K562 (cell line): ENCODE measurements around the gene ERC2. TPM values are rescaled to one million over a fixed set of nuclear protein-coding genes. Genes with fewer than 3 reads are reported as not detected.

Experiments used
- ATAC-seq: fragments of 200-7000 bp; cut with Tn5 transposase; 3 replicates; pipeline ENCODE4 v1.9.1; 2020; ENCODE audit warnings: moderate library complexity
- BruUV-seq: library from RNA; stranded (reverse); fragments of 400-500 nt; replicated peaks from 2 replicates; lab custom pipeline; 2021; lab: Mats Ljungman, UMichigan
- CTCF ChIA-PET: fragments of 300-600 bp; formaldehyde crosslinking; extraction: SDS; loops from one replicate; lab custom pipeline; 2021; ENCODE audit warnings: low intra/inter-chr PET ratio; lab: Yijun Ruan, JAX
- POLR2A ChIA-PET: fragments of 300-600, 350-650 bp; sonication (Branson Sonifier 250); formaldehyde crosslinking; extraction: SDS; loops from one replicate; lab custom pipeline; 2021; ENCODE audit warnings: antibody characterized with exemption, inconsistent platforms; lab: Yijun Ruan, JAX
- DNase-seq, 4 experiments: peaks; one replicate each; pipeline versions ENCODE4 v3.0.0 to v3.0.0-alpha.2; 2011 to 2018; ENCODE audit warnings: low spot score in 3 of 4, mixed read lengths in 3 of 4; ENCODE audit errors: extremely low read depth in 1 of 4
- FAIRE-seq: peaks from 2 replicates; lab custom pipeline; 2011; peaks lifted over from hg19 to GRCh38; lab: Jason Lieb, UNC
- H2AFZ ChIP-seq: 2 replicates; pipeline ENCODE4 v1.6.0; 2011; ENCODE audit warnings: low read depth, low read length, control low read depth, inconsistent platforms
- H3K27ac ChIP-seq: fragments of 200-600 bp; 3 replicates; pipeline ENCODE4 v1.8.0; 2011; ENCODE audit warnings: low read depth, mild to moderate bottlenecking, control low read depth, inconsistent platforms, low read length, moderate library complexity, mixed read lengths; ENCODE audit errors: extremely low read depth
- H3K27me3 ChIP-seq, 2 experiments: fragments of 300-600 bp in 1 of 2; 2 replicates in 1 of 2; 3 replicates in 1 of 2; pipeline versions ENCODE4 v1.6.0 to v1.8.0; 2011; ENCODE audit warnings: inconsistent platforms in 2 of 2, low read length in 2 of 2, mild to moderate bottlenecking in 1 of 2, mixed read lengths in 1 of 2, moderate library complexity in 1 of 2; ENCODE audit not compliant: control insufficient read depth in 2 of 2, insufficient read depth in 2 of 2
- H3K36me3 ChIP-seq: fragments of 300-600 bp; 3 replicates; pipeline ENCODE4 v1.8.0; 2011; ENCODE audit warnings: mild to moderate bottlenecking, low read length, inconsistent platforms; ENCODE audit not compliant: control insufficient read depth, insufficient read depth
- H3K4me1 ChIP-seq, 2 experiments: fragments of 200-600 bp in 1 of 2; replicated peaks in 1 of 2; 2 replicates in 1 of 2; 3 replicates in 1 of 2; pipeline versions ENCODE4 v1.5.1 to v1.8.0; 2011; ENCODE audit warnings: inconsistent platforms in 2 of 2, low read length in 2 of 2, mild to moderate bottlenecking in 1 of 2, mixed read lengths in 1 of 2, moderate library complexity in 1 of 2; ENCODE audit not compliant: control insufficient read depth in 2 of 2, insufficient read depth in 2 of 2
- H3K4me2 ChIP-seq: 2 replicates; pipeline ENCODE4 v1.6.1; 2011; ENCODE audit warnings: low read length, control low read depth, inconsistent platforms, mixed read lengths; ENCODE audit not compliant: insufficient read depth
- H3K4me3 ChIP-seq: fragments of 200-600 bp; sonication (generic), shearing (Covaris generic); 2 replicates; pipeline ENCODE4 v1.5.1; 2016; ENCODE audit warnings: control low read depth, inconsistent platforms
- H3K79me2 ChIP-seq: fragments of 200-600 bp; 3 replicates; pipeline ENCODE4 v1.8.0; 2011; ENCODE audit warnings: low read length, inconsistent platforms; ENCODE audit not compliant: control insufficient read depth, insufficient read depth
- H3K9ac ChIP-seq, 2 experiments: 2 replicates each; pipeline versions ENCODE4 v1.6.0 to v1.6.1; 2011; ENCODE audit warnings: low read depth in 2 of 2, low read length in 2 of 2, control low read depth in 1 of 2, inconsistent platforms in 1 of 2, mild to moderate bottlenecking in 1 of 2, mixed read lengths in 1 of 2; ENCODE audit not compliant: insufficient read depth in 1 of 2
- H3K9me1 ChIP-seq: one replicate; pipeline ENCODE4 v1.6.0; 2011; ENCODE audit warnings: inconsistent platforms, mild to moderate bottlenecking, low read length, moderate library complexity; ENCODE audit not compliant: control insufficient read depth, insufficient read depth
- H3K9me3 ChIP-seq: replicated peaks from 2 replicates; pipeline ENCODE4 v1.5.1; 2011; ENCODE audit warnings: low read depth, low read length, inconsistent platforms; ENCODE audit not compliant: control insufficient read depth, insufficient read depth
- H4K20me1 ChIP-seq: replicated peaks from 2 replicates; pipeline ENCODE4 v1.6.1; 2011; ENCODE audit warnings: low read length, inconsistent platforms, mixed read lengths; ENCODE audit not compliant: control insufficient read depth, insufficient read depth
- CEBPB ChIP-seq: fragments of 450-650 bp; IDR thresholded peaks from 2 replicates; pipeline ENCODE4 v1.6.1; 2016; ENCODE audit warnings: missing genetic modification characterization, missing compliant biosample characterization
- CGGBP1 ChIP-seq: fragments of 250-450 bp; sonication (Bioruptor Pico); IDR thresholded peaks from 2 replicates; pipeline ENCODE4 v1.9.0; 2021; ENCODE audit warnings: mild to moderate bottlenecking
- CREB3L1 ChIP-seq: fragments of 450-650 bp; IDR thresholded peaks from 2 replicates; pipeline ENCODE4 v1.6.1; 2014; ENCODE audit warnings: low read depth, mild to moderate bottlenecking, moderate library complexity, borderline replicate concordance
- IRF2 ChIP-seq: sonication (generic); formaldehyde crosslinking; IDR thresholded peaks from 2 replicates; pipeline ENCODE4 v1.8.1; 2022; ENCODE audit warnings: mild to moderate bottlenecking, missing genetic modification reagents
- SAFB2 ChIP-seq: fragments of 200-400 bp; formaldehyde crosslinking; IDR thresholded peaks from 2 replicates; pipeline ENCODE4 v1.6.1; 2018; ENCODE audit warnings: borderline replicate concordance, low read length, low read depth, moderate library complexity; ENCODE audit not compliant: severe bottlenecking
- SREBF1 ChIP-seq: fragments of 150-350 bp; IDR thresholded peaks from 2 replicates; pipeline ENCODE4 v1.6.1; 2014; ENCODE audit warnings: antibody characterized with exemption, low read depth, low read length, borderline replicate concordance
- ZNF444 ChIP-seq: fragments of 250-450 bp; sonication (Bioruptor Pico); IDR thresholded peaks from 2 replicates; pipeline ENCODE4 v1.4.0; 2020; ENCODE audit warnings: mild to moderate bottlenecking, moderate library complexity
- ZNF589 ChIP-seq: fragments of 200-800 bp; sonication (Bioruptor generic); IDR thresholded peaks from 2 replicates; pipeline ENCODE4 v1.6.1; 2016; ENCODE audit warnings: low read depth, missing genetic modification characterization, missing compliant biosample characterization
- ZNF780A ChIP-seq: fragments of 250-450 bp; sonication (Bioruptor Pico); IDR thresholded peaks from 2 replicates; pipeline ENCODE4 v1.5.0; 2021; ENCODE audit warnings: mild to moderate bottlenecking
- WGBS: fragments of 100-300 bp; shearing (Covaris generic); methylation state at CpG from one replicate; pipeline ENCODE4 v1.1.6; 2016; ENCODE audit warnings: low coverage, mixed read lengths; ENCODE audit not compliant: insufficient coverage; ENCODE audit errors: missing lambda C conversion rate; 5-methylcytosine and 5-hydroxymethylcytosine counted together
- in situ Hi-C: fragments of 300-500 bp; cut with MboI; formaldehyde crosslinking; loops from 4 replicates; pipeline ENCODE4 v1.15.0; 2018; ENCODE audit warnings: inconsistent platforms, mixed read lengths
- intact Hi-C: fragments of 100-400 bp; cut with micrococcal nuclease; formaldehyde crosslinking; loops from 2 replicates; pipeline ENCODE4 v1.14.2; 2022
- polyA plus RNA-seq, 8 experiments: library from polyadenylated mRNA; depleted of rRNA in 4 of 8; stranded (reverse) in 5 of 8; unstranded in 3 of 8; fragments of >200 nt; fragmentation: Nextera tagmentation in 2 of 8; fragmentation: Illumina TruSeq in 1 of 8; extraction: Ambion mirVana in 2 of 8; extraction: Trizol in 1 of 8; gene quantifications; 2 replicates each; pipeline versions ENCODE4 v1.2.1 to v1.2.3, GENCODE V29; 2011 to 2014; ENCODE audit warnings: inconsistent platforms in 1 of 8, missing spikeins in 1 of 8
- total RNA-seq, 7 experiments: library from RNA; depleted of rRNA in 6 of 7; stranded (reverse); fragments of >200 nt in 6 of 7; fragmentation: Illumina TruSeq in 2 of 7; extraction: Trizol in 2 of 7; gene quantifications; 2 replicates each; pipeline versions ENCODE4 v1.2.1 to v1.2.3, GENCODE V29; 2011 to 2021; ENCODE audit warnings: low replicate concordance in 1 of 7

The ERC2 gene
- total and polyA plus RNA-seq, 9 of the 15 experiments (the other 6 are each of a cell fraction or from before 2014, with no cell fraction given), result 0.04 to 0.18 (median 0.07) TPM; not detected in 2

- in situ Hi-C loops (no loop called here), intact Hi-C loops (no loop called here)
- Histone ChIP-seq H2AFZ (no peak overlapping the region), H4K20me1 (no peaks in the 10 kb centered on the region), H3K79me2 (no peaks in the 10 kb centered on the region), H3K4me1 (no peaks in the 10 kb centered on the region)
- POLR2A ChIA-PET, result no interaction called here
- no peak for TF ChIP-seq ZNF444 (CRISPR knock-in tag)
- TF ChIP-seq, all 486 proteins: peak for 0
- BruUV-seq, result no TSS peak
- H3K4me3 ChIP-seq, result no peak overlapping the region
- H3K9ac ChIP-seq, result no peak overlapping the region
- CTCF ChIA-PET, result no interaction called here
- no peaks in the 10 kb centered on the region for H3K9me1 ChIP-seq
- no peak overlapping the region for H3K4me2 ChIP-seq
- H3K27me3 ChIP-seq, result peaks cover 0 to 7% of the 10 kb centered on the region in 2 experiments; a peak in 1 of 5 replicates
- DNase-seq (no peak), FAIRE-seq (no peak), ATAC-seq (no peak)
- H3K9me3 ChIP-seq, result no peaks in the 10 kb centered on the region
- WGBS, result 0% methylated on average over 3 of the region's 3 CpGs
- H3K27ac ChIP-seq, result no peak overlapping the region
- H3K36me3 ChIP-seq, result no peaks in the 10 kb centered on the region
Measured at GRCh38 chr3:55646121-55646520, 822.1 kb downstream of the ERC2 start.

GRCh38 chr3:55645422-55645821 is 822.8 kb downstream of the ERC2 start:
- Histone ChIP-seq H3K4me2 (no peak overlapping the region), H3K4me1 (no peaks in the 10 kb centered on the region), H2AFZ (no peak overlapping the region), H3K9me1 (no peaks in the 10 kb centered on the region), H3K9ac (no peak overlapping the region), H3K36me3 (no peaks in the 10 kb centered on the region), H3K79me2 (no peaks in the 10 kb centered on the region), H3K27me3 (peaks cover 0 to 7% of the 10 kb centered on the region in 2 experiments; a peak in 1 of 5 replicates), H4K20me1 (no peaks in the 10 kb centered on the region), H3K4me3 (no peak overlapping the region), H3K27ac (no peak overlapping the region), H3K9me3 (no peaks in the 10 kb centered on the region)
- BruUV-seq, result no TSS peak
- WGBS, result 2% methylated on average over 4 of the region's 4 CpGs
- ATAC-seq, result no peak
- no peak for TF ChIP-seq CREB3L1
- TF ChIP-seq SAFB2, result no peak
- peak; percentile 31; the same call in 1 of the 2 replicates for TF ChIP-seq CEBPB (tag)
- no peak for TF ChIP-seq IRF2 (CRISPR knock-in tag)
- no peak for TF ChIP-seq ZNF589 (CRISPR knock-in tag)
- TF ChIP-seq SREBF1, result no peak
- TF ChIP-seq ZNF780A (CRISPR knock-in tag), result no peak
- TF ChIP-seq CGGBP1 (CRISPR knock-in tag), result no peak
- intact Hi-C loops (no loop called here), in situ Hi-C loops (no loop called here)
- no peak for DNase-seq
- ChIA-PET POLR2A (no interaction called here), CTCF (no interaction called here)
- FAIRE-seq, result no peak
